ENCODE results near the gene CBFA2T3.

The CBFA2T3 gene

DNA sequence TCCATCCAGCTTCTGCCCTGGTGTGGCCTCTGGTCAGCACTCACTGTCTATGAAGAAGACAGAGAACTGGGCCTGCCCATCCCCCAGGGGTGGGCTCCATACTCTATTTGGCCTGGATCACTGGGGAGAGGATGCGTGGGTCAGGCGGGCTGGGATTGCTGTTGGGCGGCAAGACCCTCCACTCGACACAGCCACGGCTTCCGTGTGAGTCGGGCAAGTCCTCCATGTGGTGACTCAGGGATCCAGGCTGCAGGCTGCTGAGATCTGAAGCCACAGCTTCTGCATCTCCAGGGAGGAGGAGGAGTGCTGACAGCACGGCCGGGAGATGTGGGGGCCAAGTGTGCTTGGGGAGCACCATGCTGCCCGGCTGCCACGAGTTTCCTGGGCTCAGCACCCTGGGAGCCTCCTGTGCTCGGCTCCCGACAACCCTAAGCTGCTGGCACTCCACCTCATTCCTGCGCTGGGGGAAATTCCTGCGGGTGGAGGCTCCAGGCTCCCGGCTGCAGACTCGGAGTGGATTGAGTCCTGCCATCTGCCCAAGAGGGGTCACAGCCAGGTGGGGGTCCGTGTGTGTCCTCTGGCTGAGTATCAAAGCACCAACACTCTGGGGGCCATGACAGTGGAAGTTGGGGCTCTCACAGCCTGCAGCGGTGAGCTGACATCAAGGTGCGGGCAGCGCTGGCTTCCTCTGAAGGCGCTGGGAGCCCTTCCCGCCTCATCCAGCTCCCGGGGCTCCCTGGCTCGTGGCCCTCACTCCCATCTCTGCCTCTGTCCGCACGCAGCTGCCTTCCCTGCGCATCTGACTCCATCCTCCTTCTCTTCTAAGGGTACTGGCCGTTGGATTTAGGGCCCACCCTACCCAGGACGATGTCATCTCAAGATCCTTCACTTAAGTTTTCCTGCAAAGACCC, 24.4 kb upstream of the CBFA2T3 start:
- TF ChIP-seq Cebpa-rat (IDR thresholded peaks at IDR 0.05), result no peak
- no peak overlapping the region for H3K4me3 ChIP-seq

DNA sequence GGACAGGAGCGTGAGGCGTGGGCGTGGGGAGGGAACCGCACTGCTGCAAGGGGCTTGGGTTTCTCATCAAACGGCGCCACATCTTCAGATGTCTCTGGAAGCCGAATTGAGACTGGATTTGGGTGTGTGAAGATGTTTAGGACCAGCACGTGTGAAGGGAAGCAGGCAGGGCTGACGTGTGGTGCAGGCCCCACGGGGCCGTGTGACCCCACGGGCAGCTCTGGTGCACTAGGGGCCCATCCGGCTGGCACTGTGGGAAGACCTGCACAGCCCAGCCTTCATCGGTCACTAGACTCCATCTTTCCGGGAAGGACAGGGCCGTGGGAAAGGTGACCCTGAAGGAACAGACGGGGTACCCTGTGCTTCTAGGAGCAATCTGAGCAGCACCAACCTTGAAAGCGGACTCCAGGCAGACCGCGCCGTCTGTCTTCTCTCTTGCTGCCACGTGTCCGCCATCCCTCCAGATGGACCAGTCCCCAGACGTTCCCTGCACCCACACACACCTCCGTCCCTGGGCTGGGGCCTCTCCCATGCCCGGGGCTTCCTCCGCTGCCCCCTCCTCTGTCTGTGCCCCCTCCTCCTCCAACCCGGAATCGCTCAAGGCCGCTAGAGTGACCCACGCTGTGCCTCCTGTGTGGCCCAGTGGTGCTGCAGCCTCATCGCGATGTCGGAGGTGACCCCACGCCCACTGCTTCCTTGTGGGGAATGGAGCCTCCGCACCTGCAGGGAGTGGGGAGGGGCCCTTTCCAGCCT, 23.4 kb upstream of the CBFA2T3 start:
- H3K4me3 ChIP-seq, result no peak overlapping the region
- peaks cover 5 to 27% (median 22%) of the 10 kb centered on the region in 11 experiments; a peak in 18 of 22 replicates for H3K27me3 ChIP-seq
- H4K20me1 ChIP-seq, result peaks cover 0 to 17% (median 0%) of the 10 kb centered on the region in 11 experiments; a peak in 4 of 22 replicates
- no peak overlapping the region for H3K9ac ChIP-seq
- H3K27ac ChIP-seq, result no peak overlapping the region
- H3K4me1 ChIP-seq, result peaks cover 13 to 38% (median 25%) of the 10 kb centered on the region in 10 experiments; a peak in 19 of 20 replicates
- peaks cover 0 to 8% (median 0%) of the 10 kb centered on the region in 11 experiments; a peak in 2 of 22 replicates for H3K36me3 ChIP-seq
- no peak for TF ChIP-seq Cebpa-rat (IDR thresholded peaks at IDR 0.05)
- no peak overlapping the region for H3K4me2 ChIP-seq
- peaks cover 38 to 59% (median 51%) of the 10 kb centered on the region in 11 experiments for H3K9me3 ChIP-seq (replicated peaks in 1 of 11)

More for the DNA sequence above, 24.4 kb upstream of the CBFA2T3 start:
- Histone ChIP-seq H3K4me2 (no peak overlapping the region), H4K20me1 (peaks cover 0 to 23% (median 0%) of the 10 kb centered on the region in 11 experiments; a peak in 4 of 22 replicates), H3K9ac (no peak overlapping the region), H3K4me1 (peaks cover 13 to 38% (median 27%) of the 10 kb centered on the region in 10 experiments; a peak in 19 of 20 replicates), H3K27ac (no peak overlapping the region), H3K27me3 (peaks cover 5 to 37% (median 23%) of the 10 kb centered on the region in 11 experiments; a peak in 18 of 22 replicates), H3K36me3 (peaks cover 0 to 8% (median 0%) of the 10 kb centered on the region in 11 experiments; a peak in 2 of 22 replicates), H3K9me3 (replicated peaks in 1 of 11) (peaks cover 34 to 49% (median 46%) of the 10 kb centered on the region in 11 experiments)

DNA sequence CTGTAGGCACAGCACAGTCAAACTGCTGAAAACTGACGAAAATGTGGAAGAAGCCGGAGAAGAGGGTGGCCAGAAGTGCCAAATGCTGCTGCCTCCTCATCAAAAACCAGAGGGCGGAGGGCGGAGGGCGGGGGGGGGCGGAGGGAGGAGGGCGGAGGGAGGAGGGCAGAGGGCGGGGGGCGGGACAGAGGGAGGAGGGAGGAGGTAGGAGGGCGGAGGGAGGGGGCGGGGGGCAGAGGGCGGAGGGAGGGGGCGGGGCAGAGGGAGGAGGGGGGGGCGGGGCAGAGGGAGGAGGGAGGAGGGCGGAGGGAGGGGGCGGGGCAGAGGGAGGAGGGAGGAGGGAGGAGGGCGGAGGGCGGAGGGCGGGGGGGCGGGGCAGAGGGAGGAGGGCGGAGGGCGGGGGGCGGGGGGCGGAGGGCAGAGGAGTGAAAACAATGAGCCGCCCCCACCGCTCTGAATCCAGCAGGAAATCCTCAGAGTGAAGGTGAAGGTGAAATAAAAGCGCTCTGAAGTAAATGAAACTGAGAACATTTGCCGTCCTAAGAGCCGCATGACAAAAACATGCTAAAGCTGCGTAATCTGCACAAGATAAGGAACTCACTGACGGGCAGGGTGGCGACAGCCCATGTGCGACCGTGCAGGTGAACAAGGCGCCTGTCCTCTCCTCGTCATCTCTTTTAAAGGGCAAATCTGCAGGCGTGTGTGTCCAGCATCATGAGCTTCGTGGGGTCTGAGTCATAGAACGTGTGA, 22.6 kb upstream of the CBFA2T3 start:
- Histone ChIP-seq H4K20me1 (peaks cover 0 to 10% (median 0%) of the 10 kb centered on the region in 11 experiments; a peak in 3 of 22 replicates), H3K9me3 (replicated peaks in 1 of 11) (peaks cover 38 to 59% (median 51%) of the 10 kb centered on the region in 11 experiments), H3K4me3 (no peak overlapping the region), H3K9ac (no peak overlapping the region), H3K4me1 (peaks cover 11 to 38% (median 25%) of the 10 kb centered on the region in 10 experiments; a peak in 19 of 20 replicates), H3K4me2 (no peak overlapping the region), H3K27me3 (peaks cover 4 to 20% (median 15%) of the 10 kb centered on the region in 11 experiments; a peak in 18 of 22 replicates), H3K36me3 (peaks cover 0 to 8% (median 0%) of the 10 kb centered on the region in 11 experiments; a peak in 2 of 22 replicates), H3K27ac (no peak overlapping the region)
- TF ChIP-seq Cebpa-rat (IDR thresholded peaks at IDR 0.05), result no peak

DNA sequence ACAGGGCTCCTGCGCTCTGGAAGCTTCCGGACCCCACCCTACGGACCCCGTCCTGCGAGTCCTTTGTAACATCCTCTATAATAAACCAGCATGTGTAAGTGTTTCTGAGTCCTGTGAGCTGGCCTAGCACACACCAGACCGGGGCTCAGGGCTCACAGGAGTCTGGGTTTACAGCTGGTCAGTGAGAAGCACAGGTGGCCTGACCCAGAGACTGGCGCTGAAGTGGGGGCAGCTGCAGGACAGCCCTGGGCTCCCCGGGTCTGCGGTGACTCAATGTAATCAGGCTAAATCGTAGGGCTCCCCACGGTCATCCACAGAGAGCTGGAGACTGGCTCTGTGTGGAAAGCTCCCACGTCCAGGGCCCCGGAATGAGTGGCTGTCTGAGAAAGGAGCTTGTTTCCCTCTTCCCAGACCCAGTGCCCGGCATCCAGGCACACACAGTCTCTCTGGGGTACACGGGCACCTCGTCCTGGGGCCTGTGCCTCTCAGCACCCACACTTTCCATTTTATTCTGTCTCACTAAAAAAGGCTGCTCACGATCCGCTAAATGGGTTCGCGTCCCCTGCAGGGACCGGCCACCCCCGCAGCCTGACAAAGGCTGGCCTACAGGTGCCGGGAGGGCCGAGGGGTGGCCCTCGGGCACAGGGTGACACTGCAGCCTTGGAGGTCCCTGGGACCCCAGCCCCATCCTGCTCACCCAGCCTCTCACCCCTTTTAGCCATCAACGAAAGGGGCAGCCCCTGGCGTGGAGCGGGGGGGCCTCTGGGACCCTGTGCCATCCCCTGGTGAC, 18.9 kb upstream of the CBFA2T3 start:
- Histone ChIP-seq H3K4me2 (peak overlapping the region in 2 of 11 experiments; percentile 4 to 63; a peak in 1 of 22 replicates), H3K27ac (peak overlapping the region in 2 of 11 experiments; percentile 17 to 66; a peak in 1 of 22 replicates), H3K36me3 (peaks cover 0 to 8% (median 0%) of the 10 kb centered on the region in 11 experiments; a peak in 2 of 22 replicates), H3K27me3 (peaks cover 0 to 9% (median 0%) of the 10 kb centered on the region in 11 experiments; a peak in 2 of 22 replicates), H4K20me1 (no peaks in the 10 kb centered on the region), H3K9ac (no peak overlapping the region), H3K9me3 (replicated peaks in 1 of 11) (peaks cover 36 to 51% (median 46%) of the 10 kb centered on the region in 11 experiments), H3K4me1 (peaks cover 23 to 57% (median 44%) of the 10 kb centered on the region in 10 experiments), H3K4me3 (no peak overlapping the region)
- TF ChIP-seq Cebpa-rat (IDR thresholded peaks at IDR 0.05), result no peak

DNA sequence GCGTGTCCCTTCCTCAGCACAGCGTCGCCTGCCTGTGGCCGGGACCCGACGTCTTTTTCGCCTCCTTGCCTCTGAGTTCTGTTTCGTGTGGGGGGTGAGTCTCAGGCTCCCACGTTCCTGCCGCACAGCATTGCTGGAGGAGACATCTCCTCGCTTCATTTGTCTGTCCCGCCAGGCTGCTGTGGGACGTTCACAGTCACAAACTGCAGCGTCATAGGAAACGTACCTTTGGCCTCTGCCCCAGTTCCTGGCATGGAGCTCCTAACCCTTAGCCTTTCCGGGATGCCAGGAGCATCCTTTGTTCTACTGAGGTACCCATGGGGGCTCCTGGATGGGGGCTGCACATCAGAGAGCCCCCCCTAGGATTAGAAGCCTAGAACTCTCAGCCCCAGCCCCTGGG, 18.2 kb upstream of the CBFA2T3 start:
- Histone ChIP-seq H3K27me3 (peaks cover 0 to 9% (median 0%) of the 10 kb centered on the region in 11 experiments; a peak in 2 of 22 replicates), H3K9me3 (replicated peaks in 1 of 11) (peaks cover 29 to 43% (median 38%) of the 10 kb centered on the region in 11 experiments), H3K4me3 (no peak overlapping the region), H3K4me2 (peak overlapping the region in 7 of 11 experiments; percentile 4 to 67 (median 63); a peak in 11 of 22 replicates), H3K27ac (peak overlapping the region in 4 of 11 experiments; percentile 7 to 66 (median 20); a peak in 4 of 22 replicates), H3K4me1 (peaks cover 23 to 61% (median 51%) of the 10 kb centered on the region in 10 experiments), H4K20me1 (no peaks in the 10 kb centered on the region), H3K9ac (no peak overlapping the region), H3K36me3 (peaks cover 0 to 8% (median 0%) of the 10 kb centered on the region in 11 experiments; a peak in 2 of 22 replicates)
- TF ChIP-seq Cebpa-rat (IDR thresholded peaks at IDR 0.05), result no peak

DNA sequence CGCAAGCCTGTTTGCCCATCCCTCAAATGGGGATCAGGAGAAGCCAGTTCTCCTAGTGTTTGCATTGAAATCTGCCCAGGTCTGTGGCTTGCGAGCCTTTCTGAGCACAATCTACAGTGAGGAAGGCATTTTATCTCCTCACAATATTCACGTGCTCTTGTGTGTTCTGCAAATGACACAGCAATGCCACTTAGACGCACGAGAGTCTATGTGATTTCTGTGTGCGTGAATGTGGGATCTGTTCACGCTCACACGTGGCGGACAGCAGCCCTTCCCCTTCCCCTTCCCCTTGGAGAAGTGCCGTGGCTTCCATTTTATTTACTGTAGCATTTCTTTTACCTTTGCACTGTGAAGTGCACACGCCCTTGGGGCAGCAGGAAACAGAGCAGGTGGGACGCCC, 17.7 kb upstream of the CBFA2T3 start:
- peak overlapping the region in 8 of 11 experiments; percentile 27 to 67 (median 62); a peak in 15 of 22 replicates for H3K4me2 ChIP-seq
- H3K4me1 ChIP-seq, result peaks cover 27 to 63% (median 56%) of the 10 kb centered on the region in 10 experiments
- peaks cover 0 to 8% (median 0%) of the 10 kb centered on the region in 11 experiments; a peak in 2 of 22 replicates for H3K36me3 ChIP-seq
- peaks cover 0 to 9% (median 0%) of the 10 kb centered on the region in 11 experiments; a peak in 2 of 22 replicates for H3K27me3 ChIP-seq
- peaks cover 26 to 39% (median 35%) of the 10 kb centered on the region in 11 experiments for H3K9me3 ChIP-seq (replicated peaks in 1 of 11)
- H3K4me3 ChIP-seq, result no peak overlapping the region
- peak overlapping the region in 5 of 11 experiments; percentile 17 to 66 (median 43); a peak in 7 of 22 replicates for H3K27ac ChIP-seq
- no peak overlapping the region for H3K9ac ChIP-seq
- TF ChIP-seq Cebpa-rat (IDR thresholded peaks at IDR 0.05), result no peak
- no peaks in the 10 kb centered on the region for H4K20me1 ChIP-seq

Measured in BLaER1 treated with 17β-estradiol and CSF1 and Interleukin-3, amounts not matched to agents 10 nM and 100 nM (cell line).